GM21381 (cell line): ENCODE data around the gene GTF2F1.
"Not testable (repeated sequence)": the region's sequence is repeated elsewhere in the genome, so short reads cannot be mapped to it uniquely, and the experiment has no call there.

Experiments
- ATAC-seq: cut with Tn5 transposase; IDR thresholded peaks from one replicate; pipeline ENCODE4 v1.9.1; 2021; ENCODE audit warnings: mild to moderate bottlenecking, moderate library complexity; ENCODE audit not compliant: unreplicated experiment

GTF2F1 gene

GRCh38 chr19:6358003-6358402 is 35.0 kb downstream of the GTF2F1 start:
- no peak for ATAC-seq

GRCh38 chr19:6357174-6357573 is 35.8 kb downstream of the GTF2F1 start:
- ATAC-seq, result no peak

GRCh38 chr19:6355321-6356040 is 37.5 kb downstream of the GTF2F1 start:
- not testable (repeated sequence) for ATAC-seq

- no peak for ATAC-seq
Observed at GRCh38 chr19:6354098-6354674, 38.8 kb downstream of the GTF2F1 start.

GRCh38 chr19:6352381-6353165 is 40.4 kb downstream of the GTF2F1 start:
- no peak for ATAC-seq

GRCh38 chr19:6350688-6351087 is 42.3 kb downstream of the GTF2F1 start:
- no peak for ATAC-seq

- ATAC-seq, result not testable (repeated sequence)
Observed at GRCh38 chr19:6349271-6349670, 43.7 kb downstream of the GTF2F1 start.

GRCh38 chr19:6343462-6343861 is 49.5 kb downstream of the GTF2F1 start:
- ATAC-seq, result no peak

- no peak for ATAC-seq
Observed at GRCh38 chr19:6340493-6341201, 52.3 kb downstream of the GTF2F1 start.

GRCh38 chr19:6334490-6335285 is 58.3 kb downstream of the GTF2F1 start:
- no peak for ATAC-seq

- no peak for ATAC-seq
Observed at GRCh38 chr19:6333439-6333838, 59.5 kb downstream of the GTF2F1 start, which contains the start of gene ACER1. ACER1 (minus strand) TSS chr19:6333612; CDS start chr19:6333551, 61 bp downstream.
